K562 treated with DMSO at 1 percent for 48 hours (cell line): ENCODE data around the gene RDH5. TPM values are rescaled to one million over a fixed set of nuclear protein-coding genes. Genes with fewer than 3 reads are reported as not detected.

Experiments used
- total RNA-seq: library from RNA; unstranded; fragments of 300-600 nt; gene quantifications from 2 replicates; pipeline ENCODE4 v1.2.3, GENCODE V29; 2022; ENCODE audit warnings: low replicate concordance; ENCODE audit errors: extremely low read depth

The RDH5 gene
- total RNA-seq, result not detected in 2 replicates

GRCh38 chr12:55720071-55720564 lies at the start of gene RDH5:
RDH5 (plus strand) TSS chr12:55720393; CDS start chr12:55721185, 792 bp downstream.

GRCh38 chr12:55707841-55708694 lies 12.1 kb upstream of the RDH5 start, which contains the start of gene ITGA7:
ITGA7 (minus strand) TSS chr12:55707904; CDS start chr12:55707682, 222 bp downstream.

GRCh38 chr12:55715833-55716581 lies 4.2 kb upstream of the RDH5 start, which contains the start of gene BLOC1S1:
BLOC1S1 (plus strand) TSS chr12:55716046; CDS start chr12:55716052, 6 bp downstream.

GRCh38 chr12:55728939-55729818 lies 9.0 kb downstream of the RDH5 start, which contains the start of gene CD63:
CD63 (minus strand) TSS chr12:55729009; CDS start chr12:55728341, 668 bp downstream.

GRCh38 chr12:55742719-55743405 lies 22.7 kb downstream of the RDH5 start, which contains the start of gene GDF11:
GDF11 (plus strand) TSS chr12:55743122; CDS start chr12:55743317, 195 bp downstream.

Other genes starting within 250 kb of the RDH5 start
- gene OR6C68, start 228.0 kb upstream of the RDH5 start, total RNA-seq, result not detected in 2 replicates
- not detected in 2 replicates for gene OR6C4, start 170.8 kb upstream of the RDH5 start, total RNA-seq
- gene OR2AP1, start 147.9 kb upstream of the RDH5 start, total RNA-seq, result not detected in 2 replicates
- gene OR10P1, start 83.5 kb upstream of the RDH5 start, total RNA-seq, result not detected in 2 replicates
- not detected in 2 replicates for gene ITGA7, start 12.5 kb upstream of the RDH5 start, total RNA-seq
- not detected in 2 replicates for gene BLOC1S1, start 4.3 kb upstream of the RDH5 start, total RNA-seq
- gene CD63, start 8.6 kb downstream of the RDH5 start, total RNA-seq, result 1,854 TPM in 1 of 2 replicates, not detected in the other
- not detected in 2 replicates for gene GDF11, start 22.7 kb downstream of the RDH5 start, total RNA-seq
- gene SARNP, start 97.3 kb downstream of the RDH5 start, total RNA-seq, result not detected in 2 replicates
- not detected in 2 replicates for gene ORMDL2, start 97.6 kb downstream of the RDH5 start, total RNA-seq
- not detected in 2 replicates for gene DNAJC14, start 109.2 kb downstream of the RDH5 start, total RNA-seq
- not detected in 2 replicates for gene MMP19, start 122.5 kb downstream of the RDH5 start, total RNA-seq
- not detected in 2 replicates for gene PYM1, start 207.5 kb downstream of the RDH5 start, total RNA-seq
- not detected in 2 replicates for gene DGKA, start 210.8 kb downstream of the RDH5 start, total RNA-seq
- gene PMEL, start 245.6 kb downstream of the RDH5 start, total RNA-seq, result not detected in 2 replicates
- gene CDK2, start 246.4 kb downstream of the RDH5 start, total RNA-seq, result not detected in 2 replicates